HepG2 (cell line): ENCODE measurements around the gene SWI5. TPM values are rescaled to one million over a fixed set of nuclear protein-coding genes. Genes with fewer than 3 reads are reported as not detected.
A peak's percentile ranks its signal among the peaks of the same experiment; 100 is the strongest.

Experiments used
- ATF2 ChIP-seq: sonication (generic); formaldehyde crosslinking; IDR thresholded peaks from 2 replicates; pipeline ENCODE4 v1.4.0; 2020; ENCODE audit warnings: missing genetic modification reagents
- BCL6 ChIP-seq: IDR thresholded peaks from 2 replicates; pipeline ENCODE4 v1.6.1; 2016; ENCODE audit warnings: missing genetic modification reagents, missing compliant biosample characterization
- CBX5 ChIP-seq: sonication (generic); formaldehyde crosslinking; IDR thresholded peaks from 2 replicates; pipeline ENCODE4 v1.4.0; 2020; ENCODE audit warnings: missing genetic modification reagents, borderline replicate concordance
- CHD4 ChIP-seq: fragments of 200-600 bp; sonication (generic); IDR thresholded peaks from 2 replicates; pipeline ENCODE4 v1.7.0; 2017; ENCODE audit warnings: mild to moderate bottlenecking, low read length, borderline replicate concordance
- HHEX ChIP-seq: IDR thresholded peaks from 2 replicates; pipeline ENCODE4 v1.6.1; 2016; ENCODE audit warnings: control low read depth
- IRF9 ChIP-seq: sonication (generic); formaldehyde crosslinking; IDR thresholded peaks from 2 replicates; pipeline ENCODE4 v1.8.0; 2022; ENCODE audit warnings: missing genetic modification reagents, mild to moderate bottlenecking, borderline replicate concordance
- KLF6 ChIP-seq: IDR thresholded peaks from 2 replicates; pipeline ENCODE4 v1.8.0; 2016; ENCODE audit warnings: missing biosample characterization, missing genetic modification reagents
- TARDBP ChIP-seq: sonication (generic); formaldehyde crosslinking; IDR thresholded peaks from 2 replicates; pipeline ENCODE4 v1.8.0; 2022; ENCODE audit warnings: mild to moderate bottlenecking, missing genetic modification reagents
- ZBTB7B ChIP-seq: sonication (generic); formaldehyde crosslinking; IDR thresholded peaks from 2 replicates; pipeline ENCODE4 v1.4.0; 2020; ENCODE audit warnings: missing genetic modification reagents
- ZNF256 ChIP-seq: sonication (generic); formaldehyde crosslinking; conservative IDR thresholded peaks from 2 replicates; pipeline ENCODE4 v1.4.0; 2020; ENCODE audit warnings: missing genetic modification reagents
- ZNF292 ChIP-seq: sonication (generic); formaldehyde crosslinking; IDR thresholded peaks from 2 replicates; pipeline ENCODE4 v1.8.1; 2022; ENCODE audit warnings: mild to moderate bottlenecking, low read depth, missing genetic modification reagents, borderline replicate concordance
- ZNF331 ChIP-seq: sonication (generic); formaldehyde crosslinking; IDR thresholded peaks from 2 replicates; pipeline ENCODE4 v1.4.0; 2020; ENCODE audit warnings: missing genetic modification reagents
- ZNF530 ChIP-seq: sonication (generic); formaldehyde crosslinking; IDR thresholded peaks from 2 replicates; pipeline ENCODE4 v1.5.0; 2020; ENCODE audit warnings: low read depth, mild to moderate bottlenecking, missing genetic modification reagents
- ZNF572 ChIP-seq: sonication (generic); formaldehyde crosslinking; IDR thresholded peaks from 2 replicates; pipeline ENCODE4 v1.5.1; 2020; ENCODE audit warnings: mild to moderate bottlenecking, missing genetic modification reagents
- ZNF766 ChIP-seq: sonication (generic); formaldehyde crosslinking; IDR thresholded peaks from 2 replicates; pipeline ENCODE4 v1.5.0; 2020; ENCODE audit warnings: missing genetic modification reagents, borderline replicate concordance
- ZNF773 ChIP-seq: sonication (generic); formaldehyde crosslinking; IDR thresholded peaks from 2 replicates; pipeline ENCODE4 v1.4.0; 2020; ENCODE audit warnings: missing genetic modification reagents, borderline replicate concordance
- ZNF83 ChIP-seq: sonication (generic); formaldehyde crosslinking; IDR thresholded peaks from 2 replicates; pipeline ENCODE4 v1.4.0; 2020; ENCODE audit warnings: missing genetic modification reagents, mild to moderate bottlenecking, borderline replicate concordance
- polyA plus RNA-seq, 8 experiments: library from polyadenylated mRNA; depleted of rRNA in 3 of 8; stranded (reverse) in 7 of 8; unstranded in 1 of 8; fragments of >200 nt; fragmentation: Illumina TruSeq in 4 of 8; extraction: Trizol in 4 of 8; gene quantifications; 2 replicates each; pipeline versions ENCODE4 v1.2.1 to v1.2.3, GENCODE V29; 2011 to 2016; ENCODE audit warnings: low read depth in 4 of 8, missing spikeins in 1 of 8, mixed read lengths in 1 of 8; ENCODE audit not compliant: insufficient read depth in 1 of 8
- total RNA-seq, 5 experiments: library from RNA; depleted of rRNA; stranded (reverse); fragments of >200 nt; fragmentation: Illumina TruSeq; extraction: Trizol; gene quantifications; 2 replicates each; pipeline ENCODE4 v1.2.3, GENCODE V29; 2016; ENCODE audit warnings: low read depth in 1 of 5

Gene SWI5
- total and polyA plus RNA-seq, 2 of the 13 experiments (the other 11 are each of a cell fraction or from before 2014, with no cell fraction given): 39.2 to 41.0 TPM

GRCh38 chr9:128296340-128297220 is 20.5 kb downstream of the SWI5 start (continued):
- no peak for TF ChIP-seq ZNF572
- 0 out of 2 replicates have a peak, but pooled peaks have one; percentile 26 for TF ChIP-seq IRF9 (CRISPR knock-in tag)
- TF ChIP-seq HHEX (CRISPR knock-in tag): peak; percentile 46; the same call in 1 of the 2 replicates
- TF ChIP-seq BCL6: 0 out of 2 replicates have a peak, but pooled peaks have one; percentile 8
- TF ChIP-seq ZNF766 (CRISPR knock-in tag): 0 out of 2 replicates have a peak, but pooled peaks have one; percentile 32
- 0 out of 2 replicates have a peak, but pooled peaks have one; percentile 24 for TF ChIP-seq ZNF331 (CRISPR knock-in tag)
- TF ChIP-seq ATF2 (CRISPR knock-in tag): 0 out of 2 replicates have a peak, but pooled peaks have one; percentile 16
- TF ChIP-seq CHD4: no peak
- no peak for TF ChIP-seq ZNF83 (CRISPR knock-in tag)
- TF ChIP-seq CBX5 (CRISPR knock-in tag): peak; percentile 10; the same call in 1 of the 2 replicates
- TF ChIP-seq TARDBP (CRISPR knock-in tag): 0 out of 2 replicates have a peak, but pooled peaks have one; percentile 44
- peak; percentile 27; the same call in 1 of the 2 replicates for TF ChIP-seq KLF6 (CRISPR knock-in tag)
- TF ChIP-seq ZNF256: 0 out of 2 replicates have a peak, but pooled peaks have one; percentile 10
- TF ChIP-seq ZBTB7B (CRISPR knock-in tag): peak; percentile 27; the same call in 1 of the 2 replicates
- TF ChIP-seq ZNF530 (CRISPR knock-in tag): no peak
- TF ChIP-seq ZNF773 (CRISPR knock-in tag): no peak
- TF ChIP-seq ZNF292 (CRISPR knock-in tag): peak; percentile 37; the same call in 1 of the 2 replicates
- TF ChIP-seq, all 625 proteins: peak for 81
